Neutrophil (primary cell): ENCODE measurements around the gene FXYD3.

Experiments used
- H3K27ac ChIP-seq: fragments of 200-600 bp; sonication (generic); 2 replicates; pipeline ENCODE4 v1.5.1; 2016; ENCODE audit warnings: mild to moderate bottlenecking, moderate library complexity
- H3K27me3 ChIP-seq: fragments of 200-600 bp; sonication (generic); 2 replicates; pipeline ENCODE4 v1.6.0; 2016; ENCODE audit warnings: mild to moderate bottlenecking
- H3K36me3 ChIP-seq: fragments of 200-600 bp; sonication (generic); 2 replicates; pipeline ENCODE4 v1.5.1; 2017
- H3K4me1 ChIP-seq, 2 experiments: fragments of 200-600 bp in 1 of 2; sonication (generic) in 1 of 2; 1 replicate in 1 of 2; 2 replicates in 1 of 2; pipeline versions ENCODE4 v1.5.1 to v1.6.1; 2013 to 2016; ENCODE audit warnings: low read depth in 1 of 2, low read length in 1 of 2, mild to moderate bottlenecking in 1 of 2, moderate library complexity in 1 of 2; ENCODE audit not compliant: control insufficient read depth in 1 of 2, insufficient read depth in 1 of 2
- H3K4me3 ChIP-seq, 2 experiments: fragments of 200-600 bp in 1 of 2; sonication (generic) in 1 of 2; 1 replicate in 1 of 2; 2 replicates in 1 of 2; pipeline ENCODE4 v1.5.1; 2013 to 2016; ENCODE audit warnings: low read depth in 1 of 2, low read length in 1 of 2, mild to moderate bottlenecking in 1 of 2, moderate library complexity in 1 of 2
- H3K9me3 ChIP-seq: fragments of 200-600 bp; sonication (generic); 2 replicates; pipeline ENCODE4 v1.5.1; 2016
- CTCF ChIP-seq: fragments of 200-600 bp; sonication (generic); IDR thresholded peaks from 2 replicates; pipeline ENCODE4 v1.5.1; 2016; ENCODE audit warnings: antibody characterized with exemption

Gene FXYD3

GRCh38 chr19:35070471-35070870 lies 45.2 kb upstream of the FXYD3 start:
- H3K4me3 ChIP-seq, result no peak overlapping the region
- no peaks in the 10 kb centered on the region for H3K36me3 ChIP-seq
- no peaks in the 10 kb centered on the region for H3K9me3 ChIP-seq
- TF ChIP-seq CTCF, result no peak
- H3K27ac ChIP-seq, result no peak overlapping the region
- H3K27me3 ChIP-seq, result no peaks in the 10 kb centered on the region
- no peaks in the 10 kb centered on the region for H3K4me1 ChIP-seq

- no peaks in the 10 kb centered on the region for H3K4me1 ChIP-seq
- TF ChIP-seq CTCF, result no peak
- H3K27ac ChIP-seq, result no peak overlapping the region
- H3K36me3 ChIP-seq, result no peaks in the 10 kb centered on the region
- H3K9me3 ChIP-seq, result no peaks in the 10 kb centered on the region
- no peaks in the 10 kb centered on the region for H3K27me3 ChIP-seq
- H3K4me3 ChIP-seq, result no peak overlapping the region
Measured at GRCh38 chr19:35073516-35073915, 42.1 kb upstream of the FXYD3 start.

- TF ChIP-seq CTCF, result no peak
- no peaks in the 10 kb centered on the region for H3K36me3 ChIP-seq
- no peaks in the 10 kb centered on the region for H3K27me3 ChIP-seq
- no peak overlapping the region for H3K27ac ChIP-seq
- no peaks in the 10 kb centered on the region for H3K9me3 ChIP-seq
- no peak overlapping the region for H3K4me3 ChIP-seq
- H3K4me1 ChIP-seq, result no peaks in the 10 kb centered on the region
Measured at GRCh38 chr19:35073941-35074340, 41.7 kb upstream of the FXYD3 start.

GRCh38 chr19:35074426-35075201 lies 41.0 kb upstream of the FXYD3 start:
- Histone ChIP-seq H3K4me3 (no peak overlapping the region), H3K27ac (no peak overlapping the region), H3K9me3 (no peaks in the 10 kb centered on the region), H3K4me1 (no peaks in the 10 kb centered on the region), H3K36me3 (no peaks in the 10 kb centered on the region), H3K27me3 (no peaks in the 10 kb centered on the region)
- no peak for TF ChIP-seq CTCF

- H3K36me3 ChIP-seq, result no peaks in the 10 kb centered on the region
- no peaks in the 10 kb centered on the region for H3K27me3 ChIP-seq
- H3K27ac ChIP-seq, result no peak overlapping the region
- no peaks in the 10 kb centered on the region for H3K9me3 ChIP-seq
- TF ChIP-seq CTCF, result no peak
- no peak overlapping the region for H3K4me3 ChIP-seq
- H3K4me1 ChIP-seq, result no peaks in the 10 kb centered on the region
Measured at GRCh38 chr19:35075202-35076025, 40.2 kb upstream of the FXYD3 start.
